ENCODE results near the gene ASNSD1.
"Not testable (repeated sequence)": the region's sequence is repeated elsewhere in the genome, so short reads cannot be mapped to it uniquely, and the experiment has no call there.

Gene ASNSD1

DNA sequence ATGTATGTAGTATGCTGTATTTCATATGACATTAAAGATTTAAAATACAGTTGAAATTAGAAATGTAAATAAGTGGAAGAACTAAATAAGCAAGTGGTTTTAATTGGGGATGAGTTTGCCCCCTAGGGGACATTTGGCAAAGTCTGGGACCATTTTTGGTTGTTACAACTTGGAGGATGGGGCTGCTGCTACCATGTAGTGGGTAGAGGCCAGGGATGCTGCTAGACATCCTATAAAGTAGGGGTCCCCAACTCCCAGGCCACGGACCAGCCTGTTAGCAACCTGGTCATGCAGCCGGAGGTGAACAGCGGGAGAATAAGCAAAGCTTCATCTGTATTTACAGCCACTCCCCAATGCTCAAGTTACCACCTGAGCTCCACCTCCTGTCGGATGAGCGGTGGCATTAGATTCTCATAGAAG is 27.9 kb upstream of the ASNSD1 start:
- Histone ChIP-seq H3K36me3 (ENCODE audit: insufficient read depth, low read length) (no peaks in the 10 kb centered on the region), H3K4me1 (ENCODE audit: insufficient read depth, low read length) (no peaks in the 10 kb centered on the region; the same call in 1 of the 2 replicates), H3K9ac (ENCODE audit: low read depth, low read length) (no peak overlapping the region), H3K9me3 (ENCODE audit: control insufficient read depth, insufficient read depth, low read length) (no peaks in the 10 kb centered on the region)

GRCh38 chr2:189635353-189635752 is 25.9 kb upstream of the ASNSD1 start:
- no peaks in the 10 kb centered on the region; the same call in 1 of the 2 replicates for H3K4me1 ChIP-seq (ENCODE audit: insufficient read depth, low read length)
- no peak overlapping the region for H3K9ac ChIP-seq (ENCODE audit: low read depth, low read length)
- H3K9me3 ChIP-seq (ENCODE audit: control insufficient read depth, insufficient read depth, low read length) = no peaks in the 10 kb centered on the region
- H3K36me3 ChIP-seq (ENCODE audit: insufficient read depth, low read length) = no peaks in the 10 kb centered on the region

GRCh38 chr2:189638301-189639006 is 22.8 kb upstream of the ASNSD1 start:
- H3K9ac ChIP-seq (ENCODE audit: low read depth, low read length) = no peak overlapping the region
- no peaks in the 10 kb centered on the region for H3K9me3 ChIP-seq (ENCODE audit: control insufficient read depth, insufficient read depth, low read length)
- no peaks in the 10 kb centered on the region for H3K36me3 ChIP-seq (ENCODE audit: insufficient read depth, low read length)
- H3K4me1 ChIP-seq (ENCODE audit: insufficient read depth, low read length) = peaks cover 10% of the 10 kb centered on the region

GRCh38 chr2:189639007-189639609 is 22.2 kb upstream of the ASNSD1 start:
- no peaks in the 10 kb centered on the region for H3K9me3 ChIP-seq (ENCODE audit: control insufficient read depth, insufficient read depth, low read length)
- peaks cover 10% of the 10 kb centered on the region for H3K4me1 ChIP-seq (ENCODE audit: insufficient read depth, low read length)
- no peaks in the 10 kb centered on the region for H3K36me3 ChIP-seq (ENCODE audit: insufficient read depth, low read length)
- H3K9ac ChIP-seq (ENCODE audit: low read depth, low read length) = no peak overlapping the region

DNA sequence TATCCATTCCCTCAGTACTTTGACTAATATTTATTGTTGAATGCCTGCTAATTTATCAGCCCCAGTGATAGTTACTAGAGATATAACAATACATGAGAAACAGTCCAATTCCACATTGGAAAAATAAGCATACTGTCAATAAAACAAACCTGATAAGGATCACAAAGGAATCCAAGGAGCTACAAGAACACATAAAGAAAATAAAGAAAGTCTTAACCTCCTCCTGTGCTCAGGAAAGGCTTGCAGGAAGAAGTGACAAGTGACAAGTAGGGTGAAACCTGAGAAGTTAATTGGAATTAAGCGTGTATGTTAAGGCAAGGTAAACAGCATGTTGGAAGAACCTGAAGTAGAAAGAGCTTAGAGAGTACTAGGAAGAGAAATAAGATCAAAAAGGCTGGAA is 20.3 kb upstream of the ASNSD1 start:
- Histone ChIP-seq H3K9me3 (ENCODE audit: control insufficient read depth, insufficient read depth, low read length) (no peaks in the 10 kb centered on the region), H3K9ac (ENCODE audit: low read depth, low read length) (no peak overlapping the region), H3K36me3 (ENCODE audit: insufficient read depth, low read length) (no peaks in the 10 kb centered on the region), H3K4me1 (ENCODE audit: insufficient read depth, low read length) (peaks cover 10% of the 10 kb centered on the region)

DNA sequence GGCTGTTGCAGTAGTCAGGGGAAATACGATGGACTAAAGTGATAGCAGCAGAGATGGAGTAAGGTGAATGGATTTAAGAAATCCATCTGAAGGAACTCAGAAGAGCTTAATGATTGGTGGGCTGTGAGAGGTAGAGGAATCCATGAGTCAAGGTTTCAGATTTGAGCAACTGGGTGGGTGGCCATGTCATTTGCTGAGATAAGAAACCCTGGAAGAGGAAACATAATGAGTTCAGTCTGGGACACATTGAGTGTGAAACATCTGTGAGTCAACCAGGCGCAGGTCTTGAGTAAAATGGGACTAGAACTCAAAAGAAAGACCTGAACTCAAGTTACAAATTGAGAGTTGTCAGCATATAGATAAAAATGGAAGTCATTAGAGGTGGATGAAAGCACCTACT is 19.7 kb upstream of the ASNSD1 start:
- no peaks in the 10 kb centered on the region for H3K9me3 ChIP-seq (ENCODE audit: control insufficient read depth, insufficient read depth, low read length)
- no peaks in the 10 kb centered on the region for H3K36me3 ChIP-seq (ENCODE audit: insufficient read depth, low read length)
- H3K4me1 ChIP-seq (ENCODE audit: insufficient read depth, low read length) = peaks cover 10% of the 10 kb centered on the region
- H3K9ac ChIP-seq (ENCODE audit: low read depth, low read length) = no peak overlapping the region

DNA sequence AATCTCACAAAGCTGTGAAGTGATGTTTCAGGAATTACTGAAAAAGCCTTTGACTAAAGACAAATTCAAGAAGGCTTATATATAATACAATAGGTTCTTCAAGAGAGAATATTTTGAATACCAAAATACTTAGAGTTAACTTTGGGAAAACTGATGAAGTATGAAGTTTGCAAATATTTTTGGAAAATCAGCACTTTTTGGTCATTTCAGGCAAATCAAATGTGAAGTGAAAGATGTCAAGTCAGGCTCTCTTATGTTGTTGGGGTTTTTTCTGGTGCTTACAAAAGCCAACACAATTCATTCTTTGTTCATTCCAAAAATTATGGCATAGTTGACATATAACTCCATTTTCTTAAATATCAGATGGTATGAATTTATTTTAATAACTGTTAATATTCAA is 14.7 kb upstream of the ASNSD1 start:
- peaks cover 3% of the 10 kb centered on the region for H3K4me1 ChIP-seq (ENCODE audit: insufficient read depth, low read length)
- no peak overlapping the region for H3K9ac ChIP-seq (ENCODE audit: low read depth, low read length)
- H3K9me3 ChIP-seq (ENCODE audit: control insufficient read depth, insufficient read depth, low read length) = no peaks in the 10 kb centered on the region
- H3K36me3 ChIP-seq (ENCODE audit: insufficient read depth, low read length) = no peaks in the 10 kb centered on the region

DNA sequence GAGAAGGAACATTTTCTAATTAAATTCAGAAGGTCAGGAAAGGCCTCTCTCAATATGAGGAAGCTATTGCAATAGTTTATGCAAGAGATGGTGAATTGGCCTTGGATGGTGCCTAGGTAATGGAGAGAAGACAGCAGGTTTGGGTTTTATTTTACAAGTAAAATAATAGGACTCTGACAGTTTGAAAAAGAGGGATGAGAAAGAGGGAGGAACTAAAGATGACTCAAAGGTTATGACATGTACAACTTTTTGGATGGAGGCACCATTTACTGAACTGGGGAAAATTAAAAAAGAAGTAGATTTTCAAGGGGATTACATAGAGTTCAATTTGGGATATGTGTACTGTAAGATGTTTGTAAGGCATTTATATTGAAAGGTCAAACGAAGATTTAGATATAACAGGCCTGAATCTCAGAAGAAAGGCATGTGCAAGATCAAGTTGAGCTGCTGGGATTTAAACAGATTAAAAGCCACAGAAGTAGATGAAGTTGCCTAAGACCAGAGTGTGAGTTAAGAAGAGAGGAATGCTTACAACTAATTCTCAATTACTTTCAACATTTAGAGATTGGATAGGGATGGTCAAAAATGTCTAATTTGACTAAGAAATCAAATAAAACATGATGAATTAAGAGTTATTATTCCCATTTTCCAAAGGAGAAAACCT is 12.3 kb upstream of the ASNSD1 start:
- no peaks in the 10 kb centered on the region for H3K36me3 ChIP-seq (ENCODE audit: insufficient read depth, low read length)
- no peaks in the 10 kb centered on the region for H3K4me1 ChIP-seq (ENCODE audit: insufficient read depth, low read length)
- no peaks in the 10 kb centered on the region for H3K9me3 ChIP-seq (ENCODE audit: control insufficient read depth, insufficient read depth, low read length)
- no peak overlapping the region for H3K9ac ChIP-seq (ENCODE audit: low read depth, low read length)

DNA sequence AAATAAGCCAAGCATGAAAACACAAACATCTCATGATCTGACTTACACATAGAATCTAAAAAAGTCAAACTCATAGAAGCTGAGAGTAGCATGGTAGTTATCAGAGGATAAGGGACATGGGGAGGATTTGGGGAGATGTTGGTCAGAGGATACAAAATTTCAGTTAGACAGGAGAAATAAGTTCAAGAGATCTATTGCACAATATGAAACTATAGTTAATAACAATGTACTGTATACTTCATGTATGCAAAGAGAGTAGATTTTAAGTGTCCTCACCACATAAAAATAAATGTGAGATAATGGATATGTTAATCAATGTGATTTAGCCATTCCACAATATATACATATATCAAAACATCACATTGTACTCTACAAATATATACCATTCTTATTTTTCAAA is 10.0 kb upstream of the ASNSD1 start:
- H3K4me1 ChIP-seq (ENCODE audit: insufficient read depth, low read length) = no peaks in the 10 kb centered on the region
- no peaks in the 10 kb centered on the region for H3K9me3 ChIP-seq (ENCODE audit: control insufficient read depth, insufficient read depth, low read length)
- H3K36me3 ChIP-seq (ENCODE audit: insufficient read depth, low read length) = no peaks in the 10 kb centered on the region
- H3K9ac ChIP-seq (ENCODE audit: low read depth, low read length) = no peak overlapping the region

DNA sequence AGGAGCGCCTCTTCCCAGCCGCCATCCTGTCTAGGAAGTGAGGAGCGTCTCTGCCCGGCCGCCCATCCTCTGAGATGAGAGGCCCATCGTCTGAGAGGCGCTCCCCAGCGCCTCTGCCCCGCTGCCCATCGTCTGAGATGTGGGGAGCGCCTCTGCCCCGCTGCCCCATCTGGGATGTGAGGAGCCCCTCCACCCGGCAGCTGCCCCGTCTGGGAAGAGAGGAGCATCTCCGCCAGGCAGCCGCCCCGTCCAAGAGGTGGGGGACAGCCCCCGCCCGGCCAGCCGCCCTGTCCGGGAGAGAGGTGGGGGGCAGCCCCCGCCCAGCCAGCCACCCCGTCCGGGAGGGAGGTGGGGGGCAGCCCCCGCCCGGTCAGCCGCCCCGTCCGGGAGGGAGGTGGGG is 7.8 kb upstream of the ASNSD1 start:
- not testable (repeated sequence) for H3K9ac ChIP-seq (ENCODE audit: low read depth, low read length); H3K4me1 ChIP-seq (ENCODE audit: insufficient read depth, low read length); H3K9me3 ChIP-seq (ENCODE audit: control insufficient read depth, insufficient read depth, low read length); H3K36me3 ChIP-seq (ENCODE audit: insufficient read depth, low read length)

GRCh38 chr2:189654641-189655040 is 6.6 kb upstream of the ASNSD1 start:
- Histone ChIP-seq H3K4me1 (ENCODE audit: insufficient read depth, low read length) (no peaks in the 10 kb centered on the region), H3K36me3 (ENCODE audit: insufficient read depth, low read length) (no peaks in the 10 kb centered on the region), H3K9ac (ENCODE audit: low read depth, low read length) (no peak overlapping the region), H3K9me3 (ENCODE audit: control insufficient read depth, insufficient read depth, low read length) (no peaks in the 10 kb centered on the region)

- Histone ChIP-seq H3K4me1 (ENCODE audit: insufficient read depth, low read length) (0 out of 2 replicates have a peak, but pooled peaks cover 3% of the 10 kb centered on the region), H3K36me3 (ENCODE audit: insufficient read depth, low read length) (no peaks in the 10 kb centered on the region), H3K9ac (ENCODE audit: low read depth, low read length) (no peak overlapping the region), H3K9me3 (ENCODE audit: control insufficient read depth, insufficient read depth, low read length) (no peaks in the 10 kb centered on the region)
These were observed 3.4 kb upstream of the ASNSD1 start for GRCh38 chr2:189657867-189658266.

- H3K4me1 ChIP-seq (ENCODE audit: insufficient read depth, low read length) = 0 out of 2 replicates have a peak, but pooled peaks cover 3% of the 10 kb centered on the region
- no peaks in the 10 kb centered on the region for H3K9me3 ChIP-seq (ENCODE audit: control insufficient read depth, insufficient read depth, low read length)
- H3K36me3 ChIP-seq (ENCODE audit: insufficient read depth, low read length) = no peaks in the 10 kb centered on the region
- H3K9ac ChIP-seq (ENCODE audit: low read depth, low read length) = no peak overlapping the region
These were observed 2.7 kb upstream of the ASNSD1 start for GRCh38 chr2:189658306-189659212.

- H3K9me3 ChIP-seq (ENCODE audit: control insufficient read depth, insufficient read depth, low read length) = no peaks in the 10 kb centered on the region
- H3K36me3 ChIP-seq (ENCODE audit: insufficient read depth, low read length) = no peaks in the 10 kb centered on the region
- no peak overlapping the region for H3K9ac ChIP-seq (ENCODE audit: low read depth, low read length)
- 0 out of 2 replicates have a peak, but pooled peaks cover 3% of the 10 kb centered on the region for H3K4me1 ChIP-seq (ENCODE audit: insufficient read depth, low read length)
These were observed 1.5 kb upstream of the ASNSD1 start for GRCh38 chr2:189659734-189660133.

All from ES-I3 (cell line).